Measurements from ENCODE around the gene CYREN.

DNA sequence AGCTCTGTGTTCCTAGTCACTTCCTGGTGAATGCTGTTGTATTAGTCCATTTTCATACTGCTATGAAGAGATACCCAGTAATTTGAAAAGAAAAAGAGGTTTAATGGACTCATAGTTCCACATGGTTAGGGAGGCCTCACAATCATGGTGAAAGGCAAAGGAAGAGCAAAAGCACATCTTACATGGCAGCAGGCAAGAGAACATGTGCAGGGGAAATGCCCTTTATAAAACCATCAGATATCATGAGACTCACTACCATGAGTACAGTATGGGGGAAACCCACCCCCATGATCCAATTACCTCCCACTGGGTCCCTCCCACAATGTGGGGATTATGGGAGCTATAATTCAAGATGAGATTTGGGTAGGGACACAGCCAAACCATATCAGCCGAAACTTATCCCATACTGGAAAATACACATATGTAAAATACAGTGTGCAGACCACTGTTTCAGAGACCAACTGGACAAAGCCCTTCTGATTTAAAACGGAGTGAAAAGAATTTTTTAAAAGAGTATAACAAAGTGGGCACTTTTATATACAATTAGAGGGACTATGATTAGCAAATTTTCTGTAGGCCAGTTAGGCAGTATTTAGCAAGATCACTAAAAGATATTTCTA, 8.0 kb downstream of the CYREN start:
- TF ChIP-seq, protein P1, sequence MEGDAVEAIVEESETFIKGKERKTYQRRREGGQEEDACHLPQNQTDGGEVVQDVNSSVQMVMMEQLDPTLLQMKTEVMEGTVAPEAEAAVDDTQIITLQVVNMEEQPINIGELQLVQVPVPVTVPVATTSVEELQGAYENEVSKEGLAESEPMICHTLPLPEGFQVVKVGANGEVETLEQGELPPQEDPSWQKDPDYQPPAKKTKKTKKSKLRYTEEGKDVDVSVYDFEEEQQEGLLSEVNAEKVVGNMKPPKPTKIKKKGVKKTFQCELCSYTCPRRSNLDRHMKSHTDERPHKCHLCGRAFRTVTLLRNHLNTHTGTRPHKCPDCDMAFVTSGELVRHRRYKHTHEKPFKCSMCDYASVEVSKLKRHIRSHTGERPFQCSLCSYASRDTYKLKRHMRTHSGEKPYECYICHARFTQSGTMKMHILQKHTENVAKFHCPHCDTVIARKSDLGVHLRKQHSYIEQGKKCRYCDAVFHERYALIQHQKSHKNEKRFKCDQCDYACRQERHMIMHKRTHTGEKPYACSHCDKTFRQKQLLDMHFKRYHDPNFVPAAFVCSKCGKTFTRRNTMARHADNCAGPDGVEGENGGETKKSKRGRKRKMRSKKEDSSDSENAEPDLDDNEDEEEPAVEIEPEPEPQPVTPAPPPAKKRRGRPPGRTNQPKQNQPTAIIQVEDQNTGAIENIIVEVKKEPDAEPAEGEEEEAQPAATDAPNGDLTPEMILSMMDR (IDR thresholded peaks at IDR 0.05): no peak
- TF ChIP-seq POLR2AphosphoS5 (IDR thresholded peaks at IDR 0.05): no peak

Measured in upper lobe of left lung (tissue), 4 donors.